Measurements from ENCODE around the gene PRKAR2B.

GRCh38 chr7:107069457-107069856, 25.0 kb downstream of the PRKAR2B start:
- TF ChIP-seq CTCF (IDR thresholded peaks at IDR 0.05; ENCODE audit: poor library complexity): no peak
- no peak for TF ChIP-seq EZH2 (IDR thresholded peaks at IDR 0.05; ENCODE audit: borderline replicate concordance)

Measured in hepatocyte (in vitro differentiated cells).